Left colon (tissue), 2 donors: ENCODE data around the gene BZW2. TPM values are rescaled to one million over a fixed set of nuclear protein-coding genes. Genes with fewer than 3 reads are reported as not detected.
"Not testable (repeated sequence)": the region's sequence is repeated elsewhere in the genome, so short reads cannot be mapped to it uniquely, and the experiment has no call there.

Source experiments
- ATAC-seq: fragments of 200-7000 bp; cut with Tn5 transposase; one replicate; pipeline ENCODE4 v1.9.1; 2020; ENCODE audit warnings: mild to moderate bottlenecking, moderate library complexity
- DNase-seq, 2 donors: peaks; one replicate each; pipeline ENCODE4 v3.0.0-alpha.2; 2020
- intact Hi-C, 2 donors: fragments of 100-400 bp; cut with DNase I in 1 of 2; cut with micrococcal nuclease in 1 of 2; formaldehyde crosslinking; loops; one replicate each; pipeline versions ENCODE4 v1.11.2 to v1.14.0; 2022; cut with DNase I, micrococcal nuclease
- total RNA-seq, 2 donors: library from RNA; stranded (reverse); fragmentation: NEBNext Ultra II Directional; extraction: Animal tissue kit (Norgen Biotek cat#: 25700); gene quantifications; one replicate each; pipeline ENCODE4 v1.2.1, GENCODE V29; 2021
- donor health status: DM: no; HTN: no; CAD: no.
- donor health status: DM: yes; HTN: yes; CAD: no.

The BZW2 gene
- total RNA-seq, 2 donors from 2014 or later = 52.9 to 62.3 TPM

GRCh38 chr7:16661924-16662323 lies 15.9 kb downstream of the BZW2 start:
- intact Hi-C loops = no loop called here
- ATAC-seq = peak; percentile 12
- DNase-seq = no peak

GRCh38 chr7:16667355-16667754 lies 21.4 kb downstream of the BZW2 start:
- intact Hi-C loops = no loop called here
- no peak for ATAC-seq
- no peak for DNase-seq

- intact Hi-C loops = no loop called here
- ATAC-seq = peak; percentile 24
- peak in 1 of 2 donors; percentile 31 for DNase-seq
Observed at GRCh38 chr7:16668049-16668858, 22.3 kb downstream of the BZW2 start.

GRCh38 chr7:16668978-16669377 lies 23.0 kb downstream of the BZW2 start:
- no peak for ATAC-seq
- intact Hi-C loops = no loop called here
- DNase-seq = no peak

GRCh38 chr7:16669581-16669980 lies 23.6 kb downstream of the BZW2 start:
- intact Hi-C loops = no loop called here
- DNase-seq (no peak), ATAC-seq (no peak)

GRCh38 chr7:16670021-16670420 lies 24.0 kb downstream of the BZW2 start:
- ATAC-seq (no peak), DNase-seq (no peak)
- intact Hi-C loops = no loop called here

- ATAC-seq (no peak), DNase-seq (no peak)
- intact Hi-C loops = no loop called here
Observed at GRCh38 chr7:16670731-16671344, 24.9 kb downstream of the BZW2 start.

- no peak for ATAC-seq
- intact Hi-C loops = no loop called here
- no peak for DNase-seq
Observed at GRCh38 chr7:16671811-16672210, 25.8 kb downstream of the BZW2 start.

GRCh38 chr7:16675277-16675676 lies 29.3 kb downstream of the BZW2 start:
- ATAC-seq (no peak), DNase-seq (no peak)
- intact Hi-C loops = no loop called here

GRCh38 chr7:16677978-16678494 lies 32.1 kb downstream of the BZW2 start:
- intact Hi-C loops = no loop called here
- ATAC-seq = peak; percentile 94

GRCh38 chr7:16678645-16679566 lies 32.9 kb downstream of the BZW2 start:
- ATAC-seq, DNase-seq, intact Hi-C loops: not testable (repeated sequence)

More at GRCh38 chr7:16677978-16678494, 32.1 kb downstream of the BZW2 start:
- peak in 1 of 2 donors; percentile 42 for DNase-seq

GRCh38 chr7:16684935-16685334 lies 39.0 kb downstream of the BZW2 start:
- intact Hi-C loops = no loop called here
- DNase-seq = no peak
- ATAC-seq = no peak

- ATAC-seq (no peak), DNase-seq (no peak)
- intact Hi-C loops = no loop called here
Observed at GRCh38 chr7:16685535-16685934, 39.6 kb downstream of the BZW2 start.

GRCh38 chr7:16688249-16688648 lies 42.3 kb downstream of the BZW2 start:
- peak; percentile 58 for ATAC-seq
- DNase-seq = no peak
- intact Hi-C loops = no loop called here

- no peak for ATAC-seq
- intact Hi-C loops = no loop called here
- no peak for DNase-seq
Observed at GRCh38 chr7:16691241-16691640, 45.3 kb downstream of the BZW2 start.

GRCh38 chr7:16693601-16694318 lies 47.8 kb downstream of the BZW2 start:
- DNase-seq (no peak), ATAC-seq (no peak)
- intact Hi-C loops = no loop called here

GRCh38 chr7:16694806-16695205 lies 48.8 kb downstream of the BZW2 start:
- DNase-seq = no peak
- intact Hi-C loops = no loop called here
- no peak for ATAC-seq

- DNase-seq (peak in 1 of 2 donors; percentile 21), ATAC-seq (peak; percentile 94)
- intact Hi-C loops = no loop called here
Observed at GRCh38 chr7:16695621-16696237, 49.7 kb downstream of the BZW2 start.
